OCI-LY3 (cell line): Measurements from ENCODE around the gene NINL.

Experiments
- CTCF ChIP-seq: fragments of 200-600, 300-600 bp; sonication (generic); IDR thresholded peaks from 2 replicates; pipeline ENCODE4 v1.5.1; 2014; ENCODE audit warnings: antibody characterized with exemption, low read length, low read depth
- EZH2phosphoT487 ChIP-seq: fragments of 200-600 bp; shearing (Covaris generic); IDR thresholded peaks from 2 replicates; pipeline ENCODE4 v1.6.1; 2018; ENCODE audit warnings: antibody characterized with exemption, mixed run types, low read depth

GRCh38 chr20:25549843-25550477 is 35.4 kb downstream of the NINL start:
- TF ChIP-seq CTCF (no peak), EZH2phosphoT487 (no peak)
